Lower leg skin (tissue), 3 donors: ENCODE measurements around the gene ROR1.

Experiments
- CTCF ChIP-seq, 3 donors: fragments of 450-650 bp; IDR thresholded peaks; one replicate each; pipeline ENCODE4 v1.5.1; 2016; ENCODE audit warnings: antibody characterized with exemption in 3 of 3, mild to moderate bottlenecking in 3 of 3, moderate library complexity in 2 of 3
- POLR2A ChIP-seq, 2 donors: fragments of 450-650 bp; IDR thresholded peaks; one replicate each; pipeline ENCODE4 v1.6.1; 2016 to 2017; ENCODE audit warnings: antibody characterized with exemption in 2 of 2, mild to moderate bottlenecking in 1 of 2, moderate library complexity in 1 of 2

- TF ChIP-seq CTCF (IDR thresholded peaks at IDR 0.05) (no peak), POLR2A (IDR thresholded peaks at IDR 0.05) (no peak)
Measured at GRCh38 chr1:64187646-64188045, 413.8 kb downstream of the ROR1 start.
